GM21381 (cell line): ENCODE measurements around the gene NRBP1.
A peak's percentile ranks its signal among the peaks of the same experiment; 100 is the strongest.

Experiments
- ATAC-seq: cut with Tn5 transposase; IDR thresholded peaks from one replicate; pipeline ENCODE4 v1.9.1; 2021; ENCODE audit warnings: mild to moderate bottlenecking, moderate library complexity; ENCODE audit not compliant: unreplicated experiment

The NRBP1 gene

GRCh38 chr2:27428213-27428977 is at the start of gene NRBP1:
TSS of gene NRBP1 (plus strand) at chr2:27428631. CDS start at chr2:27433274, 4,643 bp downstream.
- ATAC-seq, result peak; percentile 85

- ATAC-seq, result no peak
These were observed 49.6 kb upstream of the NRBP1 start for GRCh38 chr2:27378809-27379290.

GRCh38 chr2:27379383-27379835 is 49.0 kb upstream of the NRBP1 start:
- no peak for ATAC-seq

- no peak for ATAC-seq
These were observed 48.4 kb upstream of the NRBP1 start for GRCh38 chr2:27379836-27380625.

GRCh38 chr2:27380626-27381545 is 47.5 kb upstream of the NRBP1 start, which contains the start of gene ZNF513:
TSS of gene ZNF513 (minus strand) at chr2:27380734. CDS start at chr2:27380526, 208 bp downstream.
- ATAC-seq, result peak; percentile 79

GRCh38 chr2:27381577-27382181 is 46.8 kb upstream of the NRBP1 start:
- no peak for ATAC-seq

- ATAC-seq, result no peak
These were observed 37.4 kb upstream of the NRBP1 start for GRCh38 chr2:27390822-27391679.

GRCh38 chr2:27393225-27393624 is 35.2 kb upstream of the NRBP1 start:
- no peak for ATAC-seq

- ATAC-seq, result no peak
These were observed 29.5 kb upstream of the NRBP1 start for GRCh38 chr2:27398962-27399361.

GRCh38 chr2:27400348-27401135 is 27.9 kb upstream of the NRBP1 start:
- ATAC-seq, result no peak

GRCh38 chr2:27407798-27408491 is 20.5 kb upstream of the NRBP1 start:
- ATAC-seq, result no peak

GRCh38 chr2:27408601-27409320 is 19.7 kb upstream of the NRBP1 start:
- peak; percentile 22 for ATAC-seq

- peak; percentile 95 for ATAC-seq
These were observed 18.9 kb upstream of the NRBP1 start, which contains the start of gene PPM1G for GRCh38 chr2:27409321-27410073. TSS of gene PPM1G (minus strand) at chr2:27409591. CDS start at chr2:27409422, 169 bp downstream.

GRCh38 chr2:27412419-27413152 is 15.8 kb upstream of the NRBP1 start:
- no peak for ATAC-seq

- ATAC-seq, result no peak
These were observed 12.3 kb upstream of the NRBP1 start for GRCh38 chr2:27416151-27416550.

GRCh38 chr2:27420996-27421395 is 7.4 kb upstream of the NRBP1 start:
- no peak for ATAC-seq
